Measurements from ENCODE around the gene CDH24. TPM values are rescaled to one million over a fixed set of nuclear protein-coding genes. Genes with fewer than 3 reads are reported as not detected.
A peak's percentile ranks its signal among the peaks of the same experiment; 100 is the strongest.

Gene CDH24
- total and polyA plus RNA-seq, 10 of the 15 experiments (the other 5 are each of a cell fraction or from before 2014, with no cell fraction given) = 0.10 to 1.5 (median 0.45) TPM; not detected in 2

- TF ChIP-seq ZBTB40 (IDR thresholded peaks at IDR 0.05; ENCODE audit: borderline replicate concordance) = 0 out of 2 replicates have a peak, but pooled peaks have one; percentile 38
- TF ChIP-seq CREM (IDR thresholded peaks at IDR 0.05; ENCODE audit: low read depth) = 0 out of 2 replicates have a peak, but pooled peaks have one; percentile 43
- no peak for TF ChIP-seq ETV6 (conservative IDR thresholded peaks at IDR 0.05 in 1 of 2, IDR thresholded peaks at IDR 0.05 in 1 of 2; ENCODE audit: borderline replicate concordance in 1 of 2, low read depth in 1 of 2)
- TF ChIP-seq YY1 (IDR thresholded peaks at IDR 0.05; ENCODE audit: low read depth, low read length) = peak; percentile 95
- 0 out of 2 replicates have a peak, but pooled peaks have one; percentile 11 for TF ChIP-seq NRF1 (conservative IDR thresholded peaks at IDR 0.05; ENCODE audit: low read depth, low read length)
- TF ChIP-seq CHD2 (IDR thresholded peaks at IDR 0.05; ENCODE audit: borderline replicate concordance, low read depth, low read length) = peak; percentile 88; the same call in 1 of the 2 replicates
- TF ChIP-seq NR2F1 (conservative IDR thresholded peaks at IDR 0.05) = peak; percentile 79
- TF ChIP-seq MTA2 (IDR thresholded peaks at IDR 0.05; ENCODE audit: low read depth) = 0 out of 2 replicates have a peak, but pooled peaks have one; percentile 18
- peak; percentile 93 for TF ChIP-seq POLR2AphosphoS5 (IDR thresholded peaks at IDR 0.05; ENCODE audit: low read length)
- TF ChIP-seq LARP7 (IDR thresholded peaks at IDR 0.05) = peak; percentile 69
- no peak for TF ChIP-seq SREBF2 (IDR thresholded peaks at IDR 0.05; ENCODE audit: low read length)
- TF ChIP-seq ZNF207 (IDR thresholded peaks at IDR 0.05; ENCODE audit: borderline replicate concordance) = peak; percentile 91
- peak; percentile 84 for TF ChIP-seq IKZF1 (conservative IDR thresholded peaks at IDR 0.05)
- peak; percentile 60; the same call in 1 of the 2 replicates for TF ChIP-seq ESRRA (IDR thresholded peaks at IDR 0.05; ENCODE audit: low read length)
- peak; percentile 96 for TF ChIP-seq DPF2 (IDR thresholded peaks at IDR 0.05)
- peak; percentile 99 for TF ChIP-seq POLR2A (IDR thresholded peaks at IDR 0.05; ENCODE audit: low read depth, low read length)
- peak; percentile 39; the same call in 1 of the 2 replicates for TF ChIP-seq CBX5 (IDR thresholded peaks at IDR 0.05; ENCODE audit: low read depth)
- peak; percentile 48 for TF ChIP-seq NFYA (IDR thresholded peaks at IDR 0.05; ENCODE audit: borderline replicate concordance, low read depth, low read length)
- TF ChIP-seq CREB1 (IDR thresholded peaks at IDR 0.05; ENCODE audit: low read depth) = peak; percentile 68; the same call in 1 of the 2 replicates
- no peak for TF ChIP-seq WRNIP1 (IDR thresholded peaks at IDR 0.05; ENCODE audit: borderline replicate concordance, low read depth, low read length)
- no peak for TF ChIP-seq BCLAF1 (IDR thresholded peaks at IDR 0.05)
- TF ChIP-seq FOXM1 (IDR thresholded peaks at IDR 0.05; ENCODE audit: low read depth, low read length) = no peak
- TF ChIP-seq HDGF (IDR thresholded peaks at IDR 0.05) = 0 out of 2 replicates have a peak, but pooled peaks have one; percentile 61
Observed at GRCh38 chr14:23006544-23007419, 50.5 kb downstream of the CDH24 start (continued).
